Measurements from ENCODE around the gene MAP3K7CL. TPM values are rescaled to one million over a fixed set of nuclear protein-coding genes. Genes with fewer than 3 reads are reported as not detected.

The MAP3K7CL gene
- total and polyA plus RNA-seq, 2 experiments from 2014 or later, result 0.59 TPM; not detected in 1

DNA sequence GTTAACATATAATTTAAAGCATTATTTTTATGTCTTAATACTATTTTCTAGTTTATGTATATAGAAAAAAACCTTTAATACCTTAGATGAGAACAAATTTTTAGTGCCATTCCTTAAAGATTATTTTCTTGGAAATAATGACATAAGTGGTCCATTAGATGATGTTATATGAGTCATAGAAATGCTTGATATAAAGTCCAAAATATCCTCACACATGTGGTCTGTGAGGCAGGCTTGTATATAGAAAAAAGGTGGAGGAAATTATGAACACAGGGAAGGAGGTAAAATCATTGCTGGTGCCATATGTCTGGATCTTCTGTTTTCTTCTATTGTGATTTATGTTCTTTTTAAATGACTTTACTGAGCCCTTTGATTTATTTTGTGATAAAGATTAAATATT lies 79.3 kb downstream of the MAP3K7CL start:
- no peak overlapping the region for H2AFZ ChIP-seq
- TF ChIP-seq EZH2 (IDR thresholded peaks at IDR 0.05; ENCODE audit: borderline replicate concordance) (no peak), EZH2phosphoT487 (IDR thresholded peaks at IDR 0.05; ENCODE audit: low read depth, severe bottlenecking, unreplicated experiment) (no peak)
- TF ChIP-seq, protein P1, sequence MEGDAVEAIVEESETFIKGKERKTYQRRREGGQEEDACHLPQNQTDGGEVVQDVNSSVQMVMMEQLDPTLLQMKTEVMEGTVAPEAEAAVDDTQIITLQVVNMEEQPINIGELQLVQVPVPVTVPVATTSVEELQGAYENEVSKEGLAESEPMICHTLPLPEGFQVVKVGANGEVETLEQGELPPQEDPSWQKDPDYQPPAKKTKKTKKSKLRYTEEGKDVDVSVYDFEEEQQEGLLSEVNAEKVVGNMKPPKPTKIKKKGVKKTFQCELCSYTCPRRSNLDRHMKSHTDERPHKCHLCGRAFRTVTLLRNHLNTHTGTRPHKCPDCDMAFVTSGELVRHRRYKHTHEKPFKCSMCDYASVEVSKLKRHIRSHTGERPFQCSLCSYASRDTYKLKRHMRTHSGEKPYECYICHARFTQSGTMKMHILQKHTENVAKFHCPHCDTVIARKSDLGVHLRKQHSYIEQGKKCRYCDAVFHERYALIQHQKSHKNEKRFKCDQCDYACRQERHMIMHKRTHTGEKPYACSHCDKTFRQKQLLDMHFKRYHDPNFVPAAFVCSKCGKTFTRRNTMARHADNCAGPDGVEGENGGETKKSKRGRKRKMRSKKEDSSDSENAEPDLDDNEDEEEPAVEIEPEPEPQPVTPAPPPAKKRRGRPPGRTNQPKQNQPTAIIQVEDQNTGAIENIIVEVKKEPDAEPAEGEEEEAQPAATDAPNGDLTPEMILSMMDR (IDR thresholded peaks at IDR 0.05; ENCODE audit: poor library complexity), result no peak
- no peak for DNase-seq (ENCODE audit: low spot score)
- no peaks in the 10 kb centered on the region for H3K79me2 ChIP-seq
- no peaks in the 10 kb centered on the region for H3K9me3 ChIP-seq (ENCODE audit: low read depth)
- no peaks in the 10 kb centered on the region for H3K36me3 ChIP-seq (replicated peaks; ENCODE audit: insufficient read depth, low read depth)
- H3K27ac ChIP-seq, result no peak overlapping the region
- H4K20me1 ChIP-seq (ENCODE audit: insufficient read depth, poor library complexity, severe bottlenecking), result no peaks in the 10 kb centered on the region
- H3K9me2 ChIP-seq (replicated peaks; ENCODE audit: insufficient read depth), result no peaks in the 10 kb centered on the region
- H3K4me1 ChIP-seq (ENCODE audit: insufficient read depth), result no peaks in the 10 kb centered on the region
- no peaks in the 10 kb centered on the region for H3K27me3 ChIP-seq
- H3K4me2 ChIP-seq, result no peak overlapping the region
- no peak overlapping the region for H3K4me3 ChIP-seq

DNA sequence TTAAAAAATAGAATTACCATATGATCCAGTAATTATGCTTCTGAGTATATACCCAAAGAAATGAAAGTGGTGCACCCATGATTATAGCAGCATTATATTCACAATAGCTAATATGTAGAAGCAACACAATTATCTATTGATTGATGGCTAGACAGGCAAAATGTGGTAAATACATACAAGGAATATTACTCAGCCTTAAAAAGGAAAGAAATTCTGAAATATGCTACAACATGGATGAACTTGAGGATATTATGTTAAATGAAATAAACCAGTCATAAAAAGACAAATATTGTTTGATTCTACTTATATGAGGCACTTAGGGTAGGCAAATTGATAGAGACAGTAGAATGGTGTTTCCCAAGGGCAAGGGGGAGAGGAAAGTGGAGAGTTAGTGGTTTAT lies 80.8 kb downstream of the MAP3K7CL start:
- Histone ChIP-seq H3K4me1 (ENCODE audit: insufficient read depth) (no peaks in the 10 kb centered on the region), H3K4me3 (no peak overlapping the region), H4K20me1 (ENCODE audit: insufficient read depth, poor library complexity, severe bottlenecking) (no peaks in the 10 kb centered on the region), H3K79me2 (no peaks in the 10 kb centered on the region), H3K9me2 (replicated peaks; ENCODE audit: insufficient read depth) (no peaks in the 10 kb centered on the region), H3K36me3 (replicated peaks; ENCODE audit: insufficient read depth, low read depth) (no peaks in the 10 kb centered on the region), H2AFZ (no peak overlapping the region), H3K27me3 (no peaks in the 10 kb centered on the region), H3K9me3 (ENCODE audit: low read depth) (no peaks in the 10 kb centered on the region), H3K4me2 (no peak overlapping the region), H3K27ac (no peak overlapping the region)
- TF ChIP-seq, protein P1 (IDR thresholded peaks at IDR 0.05; ENCODE audit: poor library complexity), result no peak
- TF ChIP-seq EZH2phosphoT487 (IDR thresholded peaks at IDR 0.05; ENCODE audit: low read depth, severe bottlenecking, unreplicated experiment) (no peak), EZH2 (IDR thresholded peaks at IDR 0.05; ENCODE audit: borderline replicate concordance) (no peak)
- no peak for DNase-seq (ENCODE audit: low spot score)

DNA sequence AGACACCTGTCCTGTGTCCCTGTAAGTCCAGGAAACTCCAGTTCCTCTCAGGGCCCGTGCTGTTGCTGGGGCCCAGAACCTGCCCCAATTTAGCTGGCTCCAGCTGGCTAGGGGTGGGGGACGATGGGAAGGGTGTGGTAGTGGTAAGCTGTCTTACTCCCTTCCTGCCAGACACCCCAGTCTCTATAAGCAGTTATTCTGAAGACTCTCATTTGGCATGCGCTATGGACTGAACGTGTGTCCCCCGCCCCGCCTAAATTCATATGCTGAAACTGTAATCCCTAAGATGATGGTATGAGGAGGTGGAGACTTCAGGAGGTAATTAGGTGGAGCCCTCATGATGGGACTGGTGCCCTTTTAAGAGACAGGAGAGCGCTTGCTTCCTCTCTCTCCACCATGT lies 82.0 kb downstream of the MAP3K7CL start:
- no peak overlapping the region for H3K4me2 ChIP-seq
- no peak overlapping the region for H3K27ac ChIP-seq
- H3K9me3 ChIP-seq (ENCODE audit: low read depth), result no peaks in the 10 kb centered on the region
- H3K79me2 ChIP-seq, result no peaks in the 10 kb centered on the region
- TF ChIP-seq EZH2 (IDR thresholded peaks at IDR 0.05; ENCODE audit: borderline replicate concordance), result no peak
- TF ChIP-seq, protein P1 (IDR thresholded peaks at IDR 0.05; ENCODE audit: poor library complexity), result no peak
- TF ChIP-seq EZH2phosphoT487 (IDR thresholded peaks at IDR 0.05; ENCODE audit: low read depth, severe bottlenecking, unreplicated experiment), result no peak
- DNase-seq (ENCODE audit: low spot score), result no peak
- no peak overlapping the region for H3K4me3 ChIP-seq
- no peaks in the 10 kb centered on the region for H4K20me1 ChIP-seq (ENCODE audit: insufficient read depth, poor library complexity, severe bottlenecking)
- H3K27me3 ChIP-seq, result no peaks in the 10 kb centered on the region
- no peaks in the 10 kb centered on the region for H3K9me2 ChIP-seq (replicated peaks; ENCODE audit: insufficient read depth)
- H3K4me1 ChIP-seq (ENCODE audit: insufficient read depth), result no peaks in the 10 kb centered on the region
- no peak overlapping the region for H2AFZ ChIP-seq
- 98% methylated on average over 7 of the region's 7 CpGs for WGBS (ENCODE audit: low lambda C conversion rate, missing lambda C conversion rate)
- H3K36me3 ChIP-seq (replicated peaks; ENCODE audit: insufficient read depth, low read depth), result no peaks in the 10 kb centered on the region
